Erythroblast (primary cell): ENCODE measurements around the gene ACSBG1.

Experiments
- GATA1 ChIP-seq: IDR thresholded peaks from 2 replicates; pipeline ENCODE4 v1.6.1; 2011; ENCODE audit warnings: low read depth, mild to moderate bottlenecking, control low read depth, low read length, moderate library complexity
- POLR2A ChIP-seq: IDR thresholded peaks from 2 replicates; pipeline ENCODE4 v1.6.1; 2011; ENCODE audit warnings: mild to moderate bottlenecking, low read length

- no peak for TF ChIP-seq POLR2A
- no peak for TF ChIP-seq GATA1
Observed at GRCh38 chr15:78192826-78193594, 41.4 kb downstream of the ACSBG1 start.
